ENCODE data around the gene KCNA2. TPM values are rescaled to one million over a fixed set of nuclear protein-coding genes. Genes with fewer than 3 reads are reported as not detected.

KCNA2 gene
- polyA plus RNA-seq, 3 donors = not detected

DNA sequence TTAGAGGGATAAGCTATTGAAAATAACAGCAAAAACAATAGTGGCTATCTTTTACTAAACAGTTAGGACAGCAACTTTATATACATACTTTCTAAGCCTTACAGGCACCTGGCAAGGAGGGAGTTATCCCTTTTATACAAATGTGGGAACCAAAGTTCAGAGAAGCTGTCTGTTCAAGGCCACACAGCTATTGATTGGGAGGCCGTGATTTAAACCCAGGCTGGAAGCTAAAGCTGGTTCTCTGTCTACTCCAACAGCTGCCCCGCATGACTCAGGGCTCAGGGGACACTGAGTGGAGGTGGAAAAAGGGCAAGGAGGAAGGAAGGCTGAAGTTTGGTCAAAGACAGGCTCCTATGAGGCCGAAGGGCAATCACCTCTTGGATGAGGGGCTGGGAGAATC lies 26.7 kb downstream of the KCNA2 start:
- H3K9ac ChIP-seq (ENCODE audit: insufficient read depth, low read length, poor library complexity, severe bottlenecking) = no peak overlapping the region
- peaks cover 0 to 4% (median 0%) of the 10 kb centered on the region in 7 donors for H3K9me3 Mint-ChIP-seq
- no peak overlapping the region for H3K4me2 ChIP-seq (replicated peaks; ENCODE audit: extremely low read depth, low read length, poor library complexity, severe bottlenecking)
- peaks cover 15 to 23% of the 10 kb centered on the region in 2 donors for H3K27me3 ChIP-seq (ENCODE audit: control insufficient read depth in 2 of 2, insufficient read depth in 2 of 2, low read length in 2 of 2)
- H3K4me3 Mint-ChIP-seq = no peak overlapping the region
- no peaks in the 10 kb centered on the region for H4K20me1 ChIP-seq (ENCODE audit: insufficient read depth, low read length)
- H3K36me3 Mint-ChIP-seq = no peaks in the 10 kb centered on the region
- peaks cover 8 to 40% (median 11%) of the 10 kb centered on the region in 3 donors for H3K27me3 Mint-ChIP-seq (ENCODE audit: low read depth in 3 of 3)
- TF ChIP-seq CTCF (IDR thresholded peaks at IDR 0.05) = no peak
- no peaks in the 10 kb centered on the region for H3K9me3 ChIP-seq (replicated peaks in 1 of 2; ENCODE audit: control insufficient read depth in 1 of 2, insufficient read depth in 1 of 2, low read length in 2 of 2)
- H3K36me3 ChIP-seq (replicated peaks in 1 of 2; ENCODE audit: control insufficient read depth in 1 of 2, insufficient read depth in 2 of 2, low read length in 2 of 2) = no peaks in the 10 kb centered on the region
- H3K79me2 ChIP-seq (ENCODE audit: insufficient read depth, low read length) = no peaks in the 10 kb centered on the region
- no peak overlapping the region for H3K27ac ChIP-seq (ENCODE audit: low read depth in 1 of 2, low read length in 2 of 2)
- no peak overlapping the region for H3K4me3 ChIP-seq (replicated peaks in 1 of 3; ENCODE audit: low read depth in 2 of 3, low read length in 3 of 3)
- WGBS (ENCODE audit: insufficient coverage) = 87% methylated on average over 2 of the region's 3 CpGs
- H3K4me1 ChIP-seq (ENCODE audit: control insufficient read depth in 1 of 2, insufficient read depth in 2 of 2, low read length in 2 of 2) = no peaks in the 10 kb centered on the region
- H3K27ac Mint-ChIP-seq = no peak overlapping the region
- intact Hi-C loops (cut with micrococcal nuclease) = no loop called here
- DNase-seq = no peak
- H3K4me1 Mint-ChIP-seq = no peaks in the 10 kb centered on the region
- H2AFZ ChIP-seq (ENCODE audit: insufficient read depth, low read depth, low read length, poor library complexity, severe bottlenecking) = no peak overlapping the region

GRCh38 chr1:110576441-110576840 lies 29.7 kb downstream of the KCNA2 start:
- Mint-ChIP-seq H3K27ac (no peak overlapping the region), H3K36me3 (no peaks in the 10 kb centered on the region), H3K4me1 (no peaks in the 10 kb centered on the region), H3K9me3 (peaks cover 0 to 4% (median 0%) of the 10 kb centered on the region in 7 donors), H3K4me3 (no peak overlapping the region), H3K27me3 (ENCODE audit: low read depth in 3 of 3) (peaks cover 8 to 46% (median 22%) of the 10 kb centered on the region in 3 donors)
- Histone ChIP-seq H3K4me2 (replicated peaks; ENCODE audit: extremely low read depth, low read length, poor library complexity, severe bottlenecking) (no peak overlapping the region), H3K4me3 (replicated peaks in 1 of 3; ENCODE audit: low read depth in 2 of 3, low read length in 3 of 3) (no peak overlapping the region), H2AFZ (ENCODE audit: insufficient read depth, low read depth, low read length, poor library complexity, severe bottlenecking) (no peak overlapping the region), H3K27me3 (ENCODE audit: control insufficient read depth in 2 of 2, insufficient read depth in 2 of 2, low read length in 2 of 2) (peaks cover 22 to 32% of the 10 kb centered on the region in 2 donors), H3K4me1 (ENCODE audit: control insufficient read depth in 1 of 2, insufficient read depth in 2 of 2, low read length in 2 of 2) (no peaks in the 10 kb centered on the region), H3K36me3 (replicated peaks in 1 of 2; ENCODE audit: control insufficient read depth in 1 of 2, insufficient read depth in 2 of 2, low read length in 2 of 2) (no peaks in the 10 kb centered on the region), H3K79me2 (ENCODE audit: insufficient read depth, low read length) (no peaks in the 10 kb centered on the region), H3K9ac (ENCODE audit: insufficient read depth, low read length, poor library complexity, severe bottlenecking) (no peak overlapping the region), H3K9me3 (replicated peaks in 1 of 2; ENCODE audit: control insufficient read depth in 1 of 2, insufficient read depth in 1 of 2, low read length in 2 of 2) (no peaks in the 10 kb centered on the region), H4K20me1 (ENCODE audit: insufficient read depth, low read length) (no peaks in the 10 kb centered on the region), H3K27ac (ENCODE audit: low read depth in 1 of 2, low read length in 2 of 2) (no peak overlapping the region)
- intact Hi-C loops (cut with micrococcal nuclease) = no loop called here
- no peak for DNase-seq
- TF ChIP-seq CTCF (IDR thresholded peaks at IDR 0.05) = no peak

Measured in CD14-positive monocyte (primary cell).